ENCODE measurements around the gene DLG5.

- TF ChIP-seq CTCF (IDR thresholded peaks at IDR 0.05) (no peak), EZH2phosphoT487 (IDR thresholded peaks at IDR 0.05) (no peak), EZH2 (IDR thresholded peaks at IDR 0.05) (no peak)
Observed at GRCh38 chr10:77807706-77808105, 118.8 kb downstream of the DLG5 start.
